Measurements from ENCODE around the gene GET4.

The GET4 gene

DNA sequence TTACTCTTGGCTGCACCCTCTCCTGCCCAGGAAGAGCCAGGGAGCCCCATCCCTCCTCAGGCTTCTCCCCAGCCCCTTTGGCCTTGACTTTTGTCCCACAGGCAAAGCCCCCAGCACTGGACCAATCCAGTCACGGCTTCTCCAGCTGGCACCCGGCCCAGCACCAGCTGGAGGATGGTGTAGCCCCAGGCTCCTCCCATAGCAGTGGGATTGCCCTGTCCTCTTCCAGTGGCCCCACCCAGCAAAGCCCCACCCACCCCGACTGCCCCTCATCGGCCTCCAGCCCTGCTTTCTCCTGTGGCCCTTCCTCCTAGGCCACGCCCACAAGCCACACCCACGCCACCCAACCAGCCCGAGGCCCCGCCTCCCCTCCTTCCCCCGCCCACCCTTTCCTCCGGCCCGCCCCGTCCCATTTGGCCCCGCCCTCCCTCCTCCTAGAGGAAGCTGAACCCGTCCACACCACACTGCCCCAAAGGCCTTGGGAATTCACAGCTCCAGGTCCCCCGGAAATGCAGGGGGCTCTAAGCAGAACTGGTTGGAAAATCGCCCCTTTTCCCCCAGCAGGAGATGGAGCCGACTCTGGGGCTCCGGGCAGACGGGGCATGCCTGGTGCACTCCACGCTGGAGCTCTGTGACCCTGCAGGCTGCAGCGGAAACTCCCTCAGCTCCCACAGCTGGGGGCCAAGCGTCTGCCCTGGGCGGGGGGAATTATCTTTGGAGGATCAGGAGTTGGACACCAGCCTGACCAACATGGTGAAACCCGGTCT, 25.2 kb downstream of the GET4 start:
- peak; percentile 75 for DNase-seq

DNA sequence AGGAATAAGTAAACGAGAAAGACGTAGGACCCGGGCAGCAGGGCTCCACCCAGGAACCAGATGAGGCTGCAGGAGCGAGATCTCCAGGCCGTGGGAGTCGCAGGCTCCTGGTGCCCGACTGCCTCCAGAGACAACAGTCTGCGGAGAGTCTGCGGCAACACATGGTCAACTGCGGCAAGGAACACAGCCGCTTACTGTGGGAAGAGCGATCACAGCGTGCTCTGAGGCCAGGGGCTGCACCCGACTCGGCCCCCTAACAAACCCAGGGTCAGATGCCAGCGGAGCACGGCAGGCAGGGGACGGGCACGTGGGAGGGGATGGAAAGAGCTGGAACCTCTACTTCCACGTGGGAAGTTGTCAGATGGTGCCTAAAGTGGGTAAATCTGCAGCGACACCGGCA, 26.6 kb downstream of the GET4 start:
- no peak for DNase-seq

DNA sequence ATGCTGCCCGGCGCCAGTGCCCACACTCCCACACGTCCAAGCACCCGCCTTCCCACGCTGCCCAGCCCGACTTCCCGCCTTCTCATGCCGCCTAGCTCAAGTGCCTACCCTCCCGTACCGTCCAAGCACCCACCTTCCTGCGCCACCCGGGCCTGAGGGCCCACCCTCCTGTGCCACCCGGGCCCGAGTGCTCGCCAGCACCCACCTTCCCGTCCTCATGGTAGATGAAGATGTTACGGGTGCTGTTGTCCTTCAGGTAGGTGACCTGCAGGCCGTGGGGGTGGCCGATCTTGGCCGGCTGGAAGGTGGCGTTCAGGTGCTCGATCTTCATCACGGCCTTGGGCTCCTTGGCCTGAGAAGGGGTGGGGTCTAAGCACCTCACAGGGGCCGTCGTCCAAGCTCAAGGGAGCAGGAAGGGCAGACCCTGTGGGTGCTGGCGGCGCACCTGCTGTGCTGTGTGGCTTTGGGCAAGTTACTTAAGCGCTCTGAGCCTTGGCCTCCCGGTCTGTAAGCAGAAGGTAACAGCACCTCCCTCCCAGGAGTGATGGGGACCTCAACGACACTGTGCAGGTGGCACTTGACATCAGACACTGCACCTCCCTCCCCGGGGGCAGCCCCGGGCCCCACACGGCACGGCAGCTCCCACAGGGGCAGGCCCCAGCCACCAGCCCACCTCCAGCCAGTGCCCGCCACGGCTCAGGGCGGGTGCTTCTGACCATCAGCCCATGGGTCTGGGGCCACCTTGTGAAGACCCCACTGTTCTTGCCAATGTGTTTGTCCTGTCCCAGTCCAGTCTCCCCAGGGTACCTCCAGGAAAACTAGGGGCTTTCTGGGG, 27.8 kb downstream of the GET4 start:
- no peak for DNase-seq

DNA sequence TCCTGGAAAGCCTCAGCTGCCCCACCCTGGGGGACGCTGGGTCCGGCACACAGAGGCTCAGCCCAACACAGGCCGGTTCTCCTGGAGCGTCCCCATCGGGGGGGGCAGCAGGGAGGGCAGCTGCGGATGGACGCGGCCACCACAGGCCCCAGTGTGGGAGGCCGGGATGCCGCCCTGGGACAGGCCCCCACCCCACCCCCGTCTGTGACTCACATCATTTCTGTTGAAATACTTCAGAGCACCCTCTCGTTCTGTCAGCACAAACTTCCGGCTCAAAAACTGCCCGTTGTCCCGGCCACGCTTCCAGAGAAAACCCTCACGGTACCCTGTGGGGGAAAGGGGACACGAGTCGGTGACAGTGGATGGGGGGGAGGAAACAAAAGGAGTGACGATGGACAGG, 28.5 kb downstream of the GET4 start:
- DNase-seq: no peak

- DNase-seq: no peak
These were observed 30.4 kb downstream of the GET4 start for GRCh38 chr7:906776-907157.

GRCh38 chr7:907158-907980, 31.0 kb downstream of the GET4 start:
- DNase-seq: no peak

DNA sequence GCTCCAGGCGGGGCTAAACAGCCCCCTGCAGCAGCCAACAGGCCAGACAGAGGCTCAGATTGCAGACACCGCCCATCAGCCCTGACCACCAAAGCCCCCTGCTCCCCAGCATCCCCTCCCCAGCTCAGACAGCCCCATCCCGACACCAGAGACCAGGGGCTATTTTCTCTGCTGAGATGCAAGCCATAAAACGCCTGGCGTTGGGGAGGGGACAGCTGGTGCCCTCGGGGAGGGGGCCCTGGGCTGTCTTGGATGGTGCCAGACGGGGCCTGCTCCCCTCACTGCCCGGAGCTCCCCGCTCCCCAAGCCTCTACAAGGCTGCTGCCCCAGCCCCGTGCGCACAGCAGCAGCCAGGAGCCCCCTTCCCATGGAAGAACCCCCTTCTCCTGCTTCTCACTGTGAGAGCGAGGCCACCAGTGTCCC, 31.8 kb downstream of the GET4 start:
- no peak for DNase-seq

DNA sequence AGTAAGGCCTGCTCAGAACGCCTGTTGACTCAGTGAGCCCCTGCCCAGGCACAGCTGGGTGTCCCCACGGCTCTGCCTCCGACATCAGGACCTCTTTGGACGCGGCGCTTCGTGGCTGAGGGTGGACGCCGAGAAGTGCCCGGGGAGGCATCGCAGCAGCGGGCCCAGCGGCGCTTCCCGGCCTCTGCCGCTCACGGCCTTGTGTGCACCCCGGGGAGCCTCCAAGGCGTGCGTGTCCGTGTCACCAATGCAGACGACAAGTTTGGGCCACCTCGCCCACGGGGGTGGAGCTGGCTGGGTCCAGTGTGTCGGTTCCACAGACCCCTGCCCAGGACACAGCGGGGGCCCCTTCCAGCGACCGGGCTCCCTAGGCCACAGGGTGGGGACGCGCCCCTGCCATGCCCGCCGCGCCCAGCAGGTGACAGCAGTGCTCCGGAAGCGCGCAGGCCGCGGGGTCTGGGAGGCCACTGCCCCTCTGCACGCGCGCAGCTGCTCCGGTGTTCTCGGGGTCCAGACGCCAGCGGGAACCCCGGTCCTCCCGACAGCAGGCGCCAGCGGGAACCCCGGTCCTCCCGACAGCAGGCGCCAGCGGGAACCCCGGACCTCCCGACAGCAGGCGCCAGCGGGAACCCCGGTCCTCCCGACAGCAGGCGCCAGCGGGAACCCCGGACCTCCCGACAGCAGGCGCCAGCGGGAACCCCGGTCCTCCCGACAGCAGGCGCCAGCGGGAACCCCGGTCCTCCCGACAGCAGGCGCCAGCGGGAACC, 32.4 kb downstream of the GET4 start:
- peak; percentile 75 for DNase-seq

DNA sequence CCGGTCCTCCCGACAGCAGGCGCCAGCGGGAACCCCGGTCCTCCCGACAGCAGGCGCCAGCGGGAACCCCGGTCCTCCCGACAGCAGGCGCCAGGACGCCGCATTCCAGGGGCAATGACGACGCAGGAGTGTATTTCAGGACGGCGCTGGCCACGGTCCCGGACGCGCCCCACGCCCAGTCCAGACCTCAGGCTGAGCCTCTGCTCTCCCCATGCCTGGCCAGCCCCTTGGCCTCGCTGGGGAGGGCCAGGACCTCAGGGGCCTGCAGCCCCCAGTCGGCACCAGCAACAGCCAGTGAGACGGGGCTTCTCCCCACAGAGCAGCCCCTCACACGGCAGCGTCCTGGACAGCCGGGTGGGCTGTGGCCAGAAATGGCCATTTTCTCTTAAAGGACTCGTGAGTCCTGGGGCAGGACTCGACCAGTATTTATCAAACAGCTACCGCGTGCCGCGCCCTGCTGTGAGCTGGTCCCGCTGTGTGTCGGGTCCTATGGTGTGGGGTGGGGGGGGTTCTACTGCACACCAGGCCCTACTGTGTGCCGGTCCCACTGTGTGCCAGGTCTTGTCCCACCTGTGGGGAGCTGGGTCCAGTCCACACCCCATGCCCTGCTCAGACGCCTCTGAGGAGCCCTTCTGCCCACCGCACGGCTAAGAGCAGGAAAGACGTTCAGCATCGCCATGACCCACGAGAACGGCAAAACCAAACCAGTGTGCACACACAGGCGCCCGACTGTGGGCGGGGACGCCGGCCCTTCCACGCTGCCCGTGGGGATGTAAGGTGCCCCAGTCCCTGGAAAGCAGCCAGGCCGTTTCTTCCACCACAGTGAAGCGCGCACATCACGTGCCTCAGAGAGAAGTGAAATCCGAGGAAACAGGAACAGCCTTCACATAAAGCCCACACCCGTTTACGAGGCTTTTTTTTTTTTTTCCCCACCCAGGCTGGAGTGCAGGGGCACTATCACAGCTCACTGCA, 33.3 kb downstream of the GET4 start:
- peak; percentile 55 for DNase-seq

DNA sequence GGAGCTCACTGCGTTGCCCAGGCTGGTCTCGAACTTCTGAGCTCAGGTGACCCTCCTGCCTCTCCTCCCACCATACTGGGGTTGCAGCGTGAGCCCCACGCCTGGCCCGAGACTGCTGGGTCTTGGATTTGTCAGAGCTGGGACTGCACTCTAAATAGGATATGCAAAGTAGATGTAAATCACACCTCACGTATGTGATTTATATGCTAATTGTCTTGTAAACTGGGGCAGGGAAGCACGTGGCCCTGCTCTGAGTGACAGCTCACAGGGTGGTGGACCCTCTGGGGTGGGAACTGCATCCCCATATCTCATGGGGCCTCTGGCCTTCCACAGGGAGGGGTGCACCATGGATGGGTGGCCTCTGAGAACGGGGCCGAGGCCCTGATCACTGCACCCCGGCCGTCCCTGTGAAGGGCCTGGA, 34.1 kb downstream of the GET4 start:
- DNase-seq: no peak

- no peak for DNase-seq
These were observed 34.6 kb downstream of the GET4 start for GRCh38 chr7:910931-911431.

DNA sequence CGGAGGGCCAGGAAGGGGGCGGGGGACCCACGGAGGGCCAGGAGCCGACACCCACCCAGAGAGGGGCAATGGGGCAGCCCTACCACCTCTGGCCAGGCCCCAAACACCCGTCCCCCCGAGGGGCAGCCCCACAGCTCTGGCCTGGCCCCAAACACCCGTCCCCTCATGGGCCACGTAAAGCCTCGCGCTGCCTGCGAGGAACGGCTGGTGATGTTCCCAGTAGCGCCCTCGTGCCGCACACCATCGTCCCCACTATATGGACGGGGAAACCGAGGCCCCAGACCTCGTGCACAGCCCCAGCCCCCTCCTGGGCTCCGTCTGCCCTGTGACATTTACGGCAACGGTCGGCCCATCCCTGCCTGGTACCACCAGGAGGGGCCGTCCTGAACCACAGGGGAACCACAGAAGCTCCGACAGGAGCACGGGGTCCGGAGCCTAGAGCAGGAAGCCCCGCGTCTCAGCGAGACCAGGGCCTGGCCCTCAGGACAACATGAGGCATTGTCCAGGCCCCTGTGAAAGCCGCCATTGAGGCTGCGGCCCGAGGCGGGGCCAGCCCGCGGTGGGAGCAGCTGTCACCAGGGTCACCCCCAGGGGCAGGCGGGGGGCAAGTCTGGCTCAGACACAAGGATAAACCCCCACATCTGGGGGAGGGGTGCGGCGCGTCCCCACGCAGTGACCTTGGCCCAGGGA, 35.6 kb downstream of the GET4 start:
- no peak for DNase-seq

DNA sequence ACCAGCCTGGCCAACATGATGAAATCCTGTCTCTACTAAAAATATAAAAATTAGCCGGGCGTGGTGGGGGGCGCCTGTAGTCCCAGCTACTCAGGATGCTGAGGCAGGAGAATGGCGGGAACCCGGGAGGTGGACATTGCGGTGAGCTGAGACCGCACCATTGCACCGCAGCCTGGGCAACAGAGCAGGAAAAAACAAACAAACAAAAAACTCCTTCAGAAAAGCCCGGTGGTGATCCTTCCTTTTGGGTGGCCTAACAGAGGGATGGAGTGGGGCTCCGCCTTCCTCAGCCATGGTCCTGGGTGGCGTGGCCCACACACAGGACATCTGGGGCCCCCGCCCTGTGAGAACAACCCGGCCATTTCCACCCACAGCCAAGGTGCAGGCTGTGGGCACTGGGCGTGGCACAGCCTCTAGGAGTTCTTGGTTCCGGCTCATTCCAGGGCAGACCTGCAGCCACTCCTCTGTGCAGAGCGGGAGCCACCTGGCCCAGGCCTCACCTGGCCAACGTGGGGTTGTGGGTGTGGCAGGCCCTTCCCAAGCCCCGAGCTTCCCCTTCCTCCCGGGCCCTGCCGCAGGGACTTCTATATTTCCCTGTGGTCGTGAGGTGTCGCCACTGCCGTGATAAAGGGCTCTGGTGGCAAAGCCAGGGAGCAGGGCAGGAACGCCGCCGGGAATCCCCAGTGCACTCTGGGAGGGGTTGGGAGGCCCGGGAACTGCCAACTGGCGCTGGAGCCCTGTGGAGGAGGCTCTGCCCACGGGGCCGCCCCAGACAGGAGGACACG, 37.6 kb downstream of the GET4 start:
- DNase-seq: peak; percentile 48

DNA sequence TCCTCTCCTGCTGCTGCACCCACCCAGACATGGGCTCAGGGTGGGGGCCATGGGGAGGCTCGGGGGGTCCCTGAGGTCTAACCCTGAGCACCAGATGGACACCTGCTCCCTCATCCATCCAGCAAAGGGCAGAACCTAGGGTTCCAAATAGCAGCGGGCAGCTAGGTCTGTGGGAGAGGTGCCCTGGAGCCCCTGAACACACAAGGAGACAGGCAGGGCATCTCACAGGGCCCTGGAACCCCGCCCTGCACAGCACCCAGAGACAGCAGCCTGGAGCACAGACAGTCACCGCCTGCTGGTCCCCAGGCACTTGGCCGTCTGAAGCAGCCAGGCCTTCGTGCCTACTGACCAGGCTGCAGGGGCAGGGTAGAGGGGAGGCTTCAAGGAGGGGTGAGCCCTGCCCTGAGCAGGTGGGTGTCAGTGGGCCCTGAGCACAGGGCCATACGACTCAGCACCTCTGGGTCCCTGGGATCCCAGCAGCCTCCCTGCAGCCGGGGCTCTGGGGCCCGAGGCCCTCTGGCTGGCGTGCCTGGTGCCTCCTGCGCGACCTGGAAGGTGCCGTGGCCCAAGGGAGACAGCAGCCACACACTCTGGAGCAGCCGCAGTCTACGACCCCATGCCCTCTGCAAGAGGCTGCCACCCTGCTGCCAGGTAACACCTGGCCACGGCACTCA, 38.3 kb downstream of the GET4 start:
- DNase-seq: no peak

DNA sequence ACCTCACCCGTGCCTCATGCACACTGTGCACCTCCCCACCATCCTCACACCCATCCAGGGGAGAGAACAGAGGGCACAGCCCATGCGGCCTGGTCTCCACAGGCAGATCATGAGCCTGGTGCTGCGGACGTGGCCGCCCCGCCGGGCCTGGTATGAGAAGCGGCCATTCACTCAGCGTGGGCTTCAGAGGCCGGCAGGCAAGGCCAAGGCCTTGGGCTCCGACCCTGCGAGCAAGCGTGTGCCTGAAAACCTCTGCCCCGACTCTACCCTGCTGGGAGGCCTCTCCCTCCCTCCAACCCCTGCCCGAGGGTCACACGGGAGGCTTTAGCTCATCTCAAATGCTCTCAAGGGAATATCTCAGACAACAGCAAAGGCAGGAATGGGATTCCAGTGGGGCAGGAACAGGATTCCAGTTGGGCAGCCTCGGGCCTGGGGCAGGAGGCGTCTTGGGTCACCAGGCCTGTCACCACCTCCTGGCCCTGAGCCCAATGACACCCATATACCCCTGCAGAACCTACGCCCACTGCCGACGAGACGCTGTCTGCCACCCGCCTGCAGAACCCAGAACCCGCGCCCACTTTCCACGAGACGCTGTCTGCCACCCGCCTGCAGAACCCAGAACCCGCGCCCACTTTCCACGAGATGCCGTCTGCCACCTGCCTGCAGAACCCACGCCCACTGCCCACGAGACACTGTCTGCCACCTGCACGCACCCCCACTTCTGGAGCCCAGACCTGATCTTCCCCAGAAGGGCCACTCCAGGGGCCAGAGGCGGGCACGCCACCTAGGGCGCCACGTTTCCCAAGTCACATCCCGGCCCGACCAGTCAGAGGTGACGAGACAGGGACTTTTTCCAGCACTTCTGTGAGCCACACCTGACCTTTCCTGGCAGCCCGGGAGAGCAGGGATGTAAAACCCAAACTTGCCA, 39.2 kb downstream of the GET4 start:
- DNase-seq: no peak

DNA sequence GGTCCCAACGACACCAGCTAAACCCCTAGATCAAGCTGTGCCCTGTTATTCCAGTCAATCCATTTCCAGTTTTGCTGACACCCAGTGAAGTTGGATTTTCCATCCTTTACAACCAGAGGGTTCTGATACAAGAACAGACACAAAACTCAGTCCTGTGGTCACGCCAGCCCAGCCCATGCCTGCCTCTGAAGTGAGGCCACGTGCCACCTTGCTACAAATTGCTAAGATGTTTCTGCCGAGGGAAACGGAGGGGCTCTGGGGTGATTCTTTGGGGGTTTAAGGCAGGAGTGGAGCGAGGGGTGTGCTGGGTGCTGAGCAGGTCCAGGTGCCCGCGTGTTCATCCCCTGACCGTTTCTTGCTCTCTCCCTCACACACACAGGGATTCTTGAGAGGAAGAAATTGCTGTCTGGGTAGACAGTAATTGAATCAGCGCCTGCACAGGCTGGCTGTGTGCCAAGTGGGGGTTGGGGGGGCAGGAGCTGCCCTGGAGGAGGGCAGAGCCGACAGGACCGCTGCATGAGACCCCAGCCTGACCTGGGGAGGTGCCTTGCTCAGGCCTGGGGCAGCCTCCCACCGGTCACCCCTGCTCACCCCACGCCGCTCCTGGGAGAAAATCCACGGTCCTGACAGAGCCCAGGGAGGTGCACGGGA, 40.1 kb downstream of the GET4 start:
- peak; percentile 53 for DNase-seq
